ENCODE results near the gene AGO3.
"Not testable (repeated sequence)": the region's sequence is repeated elsewhere in the genome, so short reads cannot be mapped to it uniquely, and the experiment has no call there.

Gene AGO3

DNA sequence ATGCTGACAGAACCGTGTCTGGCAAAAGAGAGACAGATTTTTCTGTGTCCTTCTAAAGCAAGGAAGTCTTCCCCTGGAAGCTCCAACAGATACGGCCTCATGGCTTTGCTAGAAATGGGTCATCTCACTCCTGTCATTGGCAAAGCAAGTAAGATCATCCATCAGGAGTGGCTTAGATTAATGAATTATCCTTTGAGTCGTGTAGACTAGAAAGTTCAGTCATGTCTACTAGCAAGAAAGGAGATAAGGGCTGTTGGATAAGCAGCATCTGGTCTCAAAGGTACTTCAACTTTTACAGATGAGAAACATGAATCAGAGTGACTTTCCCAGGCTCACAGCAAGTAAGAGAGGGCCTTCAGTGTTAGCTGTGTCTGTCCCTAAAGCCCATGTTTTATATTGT, 3.4 kb upstream of the AGO3 start:
- no peak for DNase-seq

DNA sequence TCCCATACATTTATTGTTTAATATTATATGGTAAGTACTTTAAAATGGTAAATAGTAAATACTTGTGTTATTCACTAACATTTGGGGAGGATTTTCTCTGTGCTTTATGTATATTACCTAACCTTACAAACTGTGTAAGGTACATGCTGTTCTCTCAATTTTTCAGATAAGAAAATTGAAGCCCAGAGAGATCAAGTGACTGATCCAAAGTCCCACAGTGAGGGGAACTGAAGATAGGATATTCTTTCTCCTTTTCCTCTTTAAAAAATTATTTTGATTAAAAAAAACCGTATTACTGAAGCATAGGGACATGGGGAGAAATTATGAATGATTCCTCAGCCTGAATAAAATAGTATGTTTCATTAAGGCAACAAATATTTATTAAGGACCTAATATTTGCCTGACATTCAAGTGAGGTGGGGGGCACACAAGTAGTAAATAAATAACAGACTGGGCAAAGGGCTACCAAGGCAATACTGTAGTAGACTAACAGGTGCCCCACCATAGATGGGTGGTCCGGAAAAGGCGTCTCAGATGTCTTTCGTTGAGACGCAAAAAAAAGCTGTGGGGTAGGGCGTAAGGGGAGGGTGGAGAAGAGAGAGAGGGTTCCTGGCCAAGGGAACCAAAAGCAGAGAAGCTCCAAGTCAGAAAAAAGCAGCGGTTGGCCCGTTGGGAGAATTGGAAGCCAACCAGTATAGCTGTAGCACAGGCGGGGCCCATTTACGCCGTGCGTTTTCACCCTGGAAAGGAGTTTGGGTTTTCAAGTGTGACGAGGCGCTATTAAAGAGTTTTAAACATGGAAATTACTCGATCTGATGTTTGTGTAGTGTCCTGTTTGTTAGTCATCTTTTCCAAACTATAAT, 944 bp upstream of the AGO3 start:
- no peak for DNase-seq

DNA sequence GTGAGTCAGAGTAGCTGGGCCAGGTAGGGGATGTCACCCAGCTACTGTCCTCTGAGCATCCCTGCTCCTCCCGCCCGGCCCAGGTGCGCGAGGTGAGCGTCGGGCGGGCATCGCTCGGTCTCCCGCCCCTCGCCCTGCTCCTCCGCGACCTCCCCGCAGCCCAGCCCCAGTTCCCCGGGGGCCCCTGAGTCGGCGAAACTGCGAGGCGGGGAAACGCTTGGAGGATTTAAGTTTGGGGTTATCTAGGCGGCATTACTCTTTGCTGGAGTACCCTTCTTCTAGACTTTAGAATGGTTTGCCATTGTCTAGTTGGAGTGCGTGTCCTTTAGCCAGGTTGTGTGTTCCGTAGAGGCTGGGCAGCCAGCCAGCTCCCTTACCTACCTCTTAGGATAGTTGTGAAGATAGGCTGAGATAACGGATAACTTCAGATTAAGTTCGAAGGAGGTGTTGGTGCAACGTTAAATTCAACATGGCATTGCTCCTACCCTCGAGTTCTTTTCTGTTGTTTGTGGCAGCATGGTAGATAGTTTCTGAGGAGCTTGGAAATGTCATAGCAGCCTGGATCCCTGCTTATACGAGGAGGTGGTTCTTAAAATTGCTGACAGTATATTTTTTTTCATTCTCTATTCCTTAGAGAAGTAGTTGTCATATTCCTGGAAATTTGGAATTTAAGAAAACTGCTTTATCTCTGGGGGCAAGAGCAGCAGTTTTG, 697 bp downstream of the AGO3 start:
- no peak for DNase-seq

DNA sequence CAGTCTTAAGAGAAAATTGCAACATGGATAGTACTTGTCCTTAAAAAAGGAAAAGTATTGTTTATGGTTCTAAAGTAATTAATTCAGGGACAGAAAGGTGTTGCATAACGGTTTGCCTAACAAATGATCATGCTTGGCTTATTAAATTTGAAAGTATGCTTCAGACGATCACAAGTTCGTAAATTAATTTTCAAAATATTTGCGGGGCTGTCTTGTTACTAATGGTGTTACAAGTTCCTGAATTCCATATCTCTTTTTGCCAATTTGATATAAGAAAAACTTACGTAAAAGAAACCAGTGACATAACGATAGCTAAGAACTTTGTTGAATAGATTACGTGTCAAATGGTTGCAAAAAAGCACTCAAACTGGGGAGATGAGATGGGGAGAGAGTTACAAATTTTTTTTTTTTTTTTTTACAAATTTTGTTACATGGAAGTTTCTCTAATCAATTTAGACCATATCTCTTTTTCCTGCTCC, 1.3 kb downstream of the AGO3 start:
- DNase-seq = no peak

DNA sequence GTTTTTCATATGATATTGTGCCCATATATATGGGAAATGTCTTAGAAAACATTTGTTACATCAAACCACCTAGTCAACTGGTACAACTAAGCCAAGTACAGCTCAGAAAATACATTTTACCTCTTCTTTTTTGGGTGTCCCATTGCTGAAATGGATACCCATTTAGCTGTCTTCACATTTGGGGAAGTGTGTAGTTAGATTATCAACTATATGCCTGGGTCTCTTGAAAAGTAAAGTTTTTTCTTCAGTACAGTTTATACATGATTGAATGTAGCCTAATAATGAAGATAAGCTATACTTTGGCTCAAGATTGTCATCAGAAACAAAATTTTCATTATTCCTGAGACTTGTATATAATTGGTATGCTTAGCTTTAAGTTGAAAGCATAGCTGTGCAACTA, 2.0 kb downstream of the AGO3 start:
- no peak for DNase-seq

DNA sequence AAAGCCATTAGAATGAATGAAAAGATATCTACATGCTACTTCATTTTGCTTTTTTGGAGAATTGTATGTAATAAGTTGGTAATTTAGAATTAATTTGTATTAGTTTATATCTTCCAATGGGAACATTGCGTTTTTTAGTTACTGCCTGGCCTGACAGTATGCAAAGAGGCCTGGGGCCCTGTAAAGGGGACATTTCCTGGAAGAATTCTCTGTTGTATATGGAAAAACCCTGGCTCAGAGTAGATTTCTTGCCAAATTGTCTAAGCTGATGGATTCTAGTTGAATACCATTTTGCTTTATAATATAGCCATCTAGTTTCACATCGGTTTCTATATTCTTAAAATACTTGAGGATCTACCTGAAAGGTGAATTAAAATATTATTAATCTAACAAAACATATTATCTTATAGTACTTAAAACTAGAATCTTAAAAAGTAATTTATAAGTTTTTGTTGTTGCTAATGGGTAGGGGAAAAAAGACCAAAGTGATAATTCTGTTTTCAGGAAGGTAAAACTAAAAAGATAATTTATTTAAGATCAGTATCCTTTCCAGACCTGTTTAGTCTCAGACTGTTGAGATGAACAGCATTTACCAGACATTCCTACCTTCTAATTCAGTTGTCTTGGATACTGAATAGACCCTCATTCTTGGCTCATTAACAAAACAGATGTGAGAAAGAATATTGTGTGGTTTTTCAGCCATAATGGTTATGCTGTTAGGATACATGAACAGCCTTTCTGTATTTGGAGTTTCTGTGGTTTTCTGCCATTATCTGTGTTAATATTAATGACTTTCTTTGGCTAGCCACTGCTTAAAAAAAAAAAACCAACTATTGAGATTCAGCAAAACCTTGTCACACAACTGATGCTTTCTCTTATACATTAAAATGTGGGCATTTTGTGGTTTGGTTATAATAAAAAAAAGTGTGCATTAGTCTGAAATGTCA, 4.8 kb downstream of the AGO3 start:
- DNase-seq = no peak

DNA sequence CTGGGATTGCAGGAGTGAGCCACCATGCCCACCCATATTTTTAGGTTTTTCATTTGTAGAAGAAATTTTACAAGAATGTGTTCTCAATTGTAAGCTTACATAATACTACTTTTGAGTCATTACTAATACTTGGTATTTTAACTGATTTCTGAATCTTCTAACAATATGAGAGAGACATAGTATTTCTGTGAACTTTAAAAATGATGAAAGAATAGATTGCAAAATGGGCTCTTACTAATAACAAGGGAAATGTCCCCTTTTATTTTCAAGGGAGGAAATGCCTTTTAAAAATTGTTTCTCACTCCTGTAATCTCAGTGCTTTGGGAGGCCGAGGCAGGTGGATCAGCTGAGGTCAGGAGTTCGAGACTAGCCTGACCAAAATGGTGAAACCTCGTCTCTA, 5.9 kb downstream of the AGO3 start:
- no peak for DNase-seq

DNA sequence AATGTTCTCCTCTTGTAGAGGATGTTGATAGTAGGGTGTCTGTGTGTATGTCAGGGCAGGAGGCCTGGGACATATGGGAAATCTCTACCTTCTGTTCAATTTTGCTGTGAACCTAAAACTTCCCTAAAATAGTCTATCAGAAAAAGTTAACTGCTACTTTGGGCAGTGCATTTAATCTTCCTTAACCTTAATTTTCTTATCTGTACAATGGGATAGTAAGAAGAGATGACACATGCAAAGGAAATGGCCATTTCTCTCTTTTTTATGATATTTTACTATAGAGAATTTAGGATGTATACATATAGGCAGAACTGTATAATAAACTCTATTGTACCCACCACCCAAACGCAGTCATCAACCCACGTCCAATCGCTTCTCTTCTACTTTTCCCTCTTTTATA, 8.6 kb downstream of the AGO3 start:
- DNase-seq = no peak

DNA sequence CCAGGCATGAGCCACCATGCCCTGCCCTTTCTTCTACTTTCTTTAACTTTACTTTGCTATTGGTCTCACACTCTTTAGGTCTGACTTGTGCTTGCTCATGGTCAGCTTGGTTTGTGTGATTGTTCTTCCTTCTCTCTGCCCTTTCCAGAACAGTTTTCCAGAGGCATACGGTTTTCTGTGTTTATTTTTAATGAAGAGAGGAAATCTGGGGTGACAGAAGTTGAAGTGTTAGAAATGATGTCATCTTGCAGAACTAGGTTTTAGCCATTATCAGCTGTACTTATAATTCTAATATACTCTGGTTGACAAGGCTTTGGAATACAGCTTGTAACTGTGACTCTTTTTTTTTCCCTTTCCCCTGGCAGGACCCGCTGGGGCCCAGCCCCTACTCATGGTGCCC, 14.4 kb downstream of the AGO3 start:
- no peak for DNase-seq

DNA sequence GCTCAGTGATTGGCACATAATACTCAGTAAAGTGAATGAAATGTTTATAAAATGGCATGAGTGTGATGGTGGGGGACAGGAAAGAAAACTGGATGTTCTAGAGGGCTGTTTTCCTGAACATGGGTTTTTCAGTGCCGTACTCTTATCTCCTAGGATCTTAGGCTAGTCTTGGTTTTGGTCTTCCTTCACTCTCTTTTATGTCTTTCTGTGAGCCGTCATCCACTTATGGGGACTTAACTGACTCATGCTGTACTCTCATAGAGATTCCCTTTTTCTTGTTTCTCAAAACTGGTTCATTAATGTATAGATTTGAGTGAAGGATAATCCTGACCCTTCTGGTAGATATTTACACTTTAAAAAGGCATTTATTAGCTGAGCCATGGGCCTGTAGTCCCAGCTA, 16.6 kb downstream of the AGO3 start:
- no peak for DNase-seq

DNA sequence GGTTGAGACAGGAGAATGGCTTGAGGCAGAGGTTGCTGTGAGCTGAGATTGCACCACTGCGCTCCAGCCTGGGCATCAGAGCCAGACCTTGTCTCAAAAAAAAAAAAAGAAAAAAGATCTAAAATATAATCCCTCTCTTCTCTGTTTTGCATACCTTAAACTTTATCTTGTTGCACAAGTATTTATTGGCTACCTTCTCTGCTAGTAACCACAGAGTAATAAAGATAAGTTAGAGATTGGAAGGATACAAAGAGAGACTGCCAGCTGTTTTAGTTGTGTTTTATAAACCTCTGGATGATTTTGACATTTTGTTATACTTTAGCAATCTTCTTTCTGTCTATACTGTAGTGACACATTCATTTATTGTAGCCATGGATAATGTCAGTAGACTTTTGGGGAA, 27.7 kb downstream of the AGO3 start:
- DNase-seq = no peak

DNA sequence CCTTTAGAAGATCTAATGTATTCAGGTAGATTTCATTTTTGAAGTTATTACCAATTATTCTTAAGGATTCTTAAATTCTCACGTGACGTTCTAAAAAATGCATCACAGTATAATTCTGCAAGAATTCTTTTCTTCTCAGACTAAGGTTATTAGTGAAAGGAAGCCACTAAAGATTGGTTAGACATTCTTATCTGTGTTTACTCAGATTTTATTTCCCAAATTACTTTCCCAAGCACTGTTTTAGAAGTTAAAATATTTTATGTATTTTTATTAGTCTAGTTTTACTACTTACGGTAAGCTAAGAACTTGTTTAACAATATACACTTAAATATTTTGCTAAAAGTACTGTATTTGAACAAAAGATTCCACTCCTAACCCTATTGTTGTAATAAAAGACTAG, 28.4 kb downstream of the AGO3 start:
- no peak for DNase-seq

DNA sequence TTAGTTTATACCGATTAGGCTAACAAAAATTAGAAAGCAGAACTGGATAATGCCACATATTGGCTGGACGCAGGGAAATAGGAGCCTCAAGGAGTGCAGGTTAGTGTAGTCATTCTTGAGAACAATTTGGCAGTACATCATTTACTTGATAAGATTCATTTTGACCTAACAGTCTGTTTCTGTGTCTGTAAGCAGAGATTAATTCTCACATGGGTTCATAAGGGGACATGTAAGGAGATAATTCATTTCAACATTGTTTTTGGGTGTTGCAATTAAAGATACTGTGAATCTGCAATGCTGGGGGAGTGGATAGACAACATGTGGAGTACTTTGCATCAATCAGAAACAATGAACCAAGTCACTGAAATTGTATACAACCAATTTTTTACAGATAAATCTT, 32.0 kb downstream of the AGO3 start:
- no peak for DNase-seq

DNA sequence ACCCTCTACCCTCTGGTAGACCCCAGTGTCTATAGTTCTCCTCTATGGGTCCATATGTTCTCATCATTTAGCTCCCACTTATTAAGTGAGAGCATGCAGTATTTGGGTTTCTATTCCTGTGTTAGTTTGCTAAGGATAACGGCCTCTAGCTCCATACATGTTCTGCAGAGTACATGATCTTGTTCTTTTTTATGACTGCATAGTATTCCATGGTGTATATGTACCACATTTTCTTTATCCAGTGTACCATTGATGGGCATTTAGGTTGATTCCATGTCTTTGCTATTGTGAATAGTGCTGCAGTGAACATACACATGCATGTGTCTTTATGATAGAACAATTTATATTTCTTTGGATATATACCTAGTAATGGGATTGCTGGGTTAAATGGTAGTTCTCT, 33.4 kb downstream of the AGO3 start:
- DNase-seq = not testable (repeated sequence)

DNA sequence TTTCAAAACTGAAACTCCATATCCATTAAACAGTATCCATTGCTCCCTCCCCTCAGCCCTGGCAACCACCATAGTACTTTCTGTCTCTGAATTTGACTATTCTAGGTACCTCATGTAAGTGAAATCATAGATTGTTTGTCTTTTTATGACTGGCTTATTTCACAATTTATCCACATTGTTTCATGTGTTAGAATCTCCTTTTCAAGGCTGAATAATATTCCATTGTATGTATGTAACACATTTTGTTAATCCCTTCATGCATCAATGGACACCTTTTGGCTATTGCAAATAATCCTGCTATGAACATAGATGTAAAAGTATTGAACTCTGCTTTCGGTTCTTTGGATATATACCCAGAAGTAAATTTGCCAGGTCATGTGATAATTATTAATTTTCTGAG, 37.5 kb downstream of the AGO3 start:
- no peak for DNase-seq

DNA sequence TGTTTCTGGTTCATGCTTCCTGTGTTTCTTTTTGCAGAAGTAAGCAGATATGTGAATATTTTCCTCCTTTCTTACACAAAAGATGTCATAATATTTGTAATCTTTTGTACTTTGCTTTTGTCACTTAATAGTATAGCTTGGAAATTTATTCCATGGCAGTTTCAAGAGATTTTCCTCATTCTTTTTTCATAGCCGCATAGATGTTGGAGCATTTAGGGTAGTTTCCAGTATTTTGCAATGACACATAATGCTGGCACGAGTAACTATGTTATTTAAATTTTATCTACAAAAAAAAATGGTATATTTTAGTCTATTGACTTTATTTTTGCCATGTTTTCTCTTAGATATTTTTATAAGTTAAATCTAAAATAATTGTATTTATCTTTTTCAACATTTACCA, 40.7 kb downstream of the AGO3 start:
- no peak for DNase-seq

DNA sequence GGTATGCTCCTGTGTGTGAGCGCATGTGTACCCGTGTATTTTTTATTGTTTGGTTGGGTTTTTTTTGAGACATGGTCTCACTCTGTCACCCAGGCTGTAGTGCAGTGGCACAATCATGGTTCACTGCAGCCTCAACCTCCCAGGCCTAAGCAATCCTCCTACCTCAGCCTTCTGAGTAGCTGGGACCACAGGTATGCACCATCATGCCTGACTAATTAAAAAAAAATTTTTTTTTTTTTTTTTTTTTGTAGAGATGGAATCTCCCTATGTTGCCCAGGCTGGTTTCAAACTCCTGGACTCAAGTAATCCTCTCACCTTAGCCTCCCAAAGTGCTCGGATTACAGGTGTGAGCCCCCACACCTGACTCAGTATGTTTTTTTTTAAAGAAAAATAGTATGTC, 41.7 kb downstream of the AGO3 start:
- not testable (repeated sequence) for DNase-seq

DNA sequence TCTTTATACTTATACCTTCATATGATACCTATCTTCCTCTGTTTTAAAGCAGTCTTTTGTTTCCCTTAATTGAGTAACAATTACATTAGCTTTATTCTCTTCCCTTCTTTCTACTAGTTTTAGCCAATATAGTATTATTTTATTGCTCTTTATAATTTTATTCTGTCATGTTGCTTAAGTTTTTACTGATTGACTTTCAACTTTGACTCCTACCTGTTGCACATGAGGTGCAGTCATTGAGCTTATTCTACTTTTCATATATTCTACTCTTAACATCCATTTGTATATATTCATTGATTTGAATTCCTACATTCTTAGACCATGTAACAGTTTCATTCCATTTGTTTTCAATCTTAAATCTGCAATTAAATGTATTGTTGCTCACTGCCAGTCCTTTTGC, 49.2 kb downstream of the AGO3 start:
- DNase-seq = no peak

DNA sequence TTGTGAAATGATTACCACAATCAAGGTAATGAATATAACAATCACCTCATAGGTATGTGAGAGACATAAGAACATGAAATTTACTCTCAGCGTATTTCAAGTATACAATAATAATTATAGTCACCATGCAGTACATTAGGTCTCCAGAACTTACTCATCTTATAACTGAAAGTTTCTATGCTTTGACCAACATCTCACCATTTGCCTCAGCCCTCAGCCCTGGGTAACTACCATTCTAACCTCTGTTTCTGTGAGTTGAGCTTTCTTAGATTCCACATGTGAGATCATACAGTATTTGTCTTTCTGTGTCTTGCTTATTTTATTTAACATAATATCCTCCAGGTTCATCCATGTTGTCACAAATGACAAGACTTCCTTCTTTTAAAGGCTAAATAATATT, 57.3 kb downstream of the AGO3 start:
- DNase-seq = no peak

DNA sequence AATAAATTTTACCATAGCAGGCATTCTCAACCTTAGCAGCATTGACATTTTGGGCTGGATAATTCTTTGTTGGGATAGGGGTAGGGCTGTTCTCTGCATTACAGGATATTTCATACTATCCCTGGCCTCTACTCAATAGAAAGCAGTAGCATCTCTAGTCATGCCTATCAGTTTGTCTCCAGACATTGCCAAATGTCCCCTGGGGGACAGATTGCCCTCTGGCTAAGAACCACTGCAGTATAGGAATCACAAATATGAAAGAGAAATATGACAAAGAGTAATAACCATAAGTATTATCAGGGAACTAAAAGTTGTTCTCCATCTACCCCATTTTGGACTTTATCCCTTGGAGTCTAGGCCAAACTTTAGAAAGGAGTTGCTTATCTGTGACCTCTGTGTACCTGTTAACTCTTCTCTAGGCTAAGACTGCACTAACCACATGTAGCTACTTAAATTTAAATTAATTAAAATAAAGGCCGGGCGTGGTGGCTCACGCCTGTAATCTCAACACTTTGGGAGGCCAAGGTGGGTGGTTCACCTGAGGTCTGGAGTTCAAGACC, 76.1 kb downstream of the AGO3 start:
- no peak for DNase-seq

DNA sequence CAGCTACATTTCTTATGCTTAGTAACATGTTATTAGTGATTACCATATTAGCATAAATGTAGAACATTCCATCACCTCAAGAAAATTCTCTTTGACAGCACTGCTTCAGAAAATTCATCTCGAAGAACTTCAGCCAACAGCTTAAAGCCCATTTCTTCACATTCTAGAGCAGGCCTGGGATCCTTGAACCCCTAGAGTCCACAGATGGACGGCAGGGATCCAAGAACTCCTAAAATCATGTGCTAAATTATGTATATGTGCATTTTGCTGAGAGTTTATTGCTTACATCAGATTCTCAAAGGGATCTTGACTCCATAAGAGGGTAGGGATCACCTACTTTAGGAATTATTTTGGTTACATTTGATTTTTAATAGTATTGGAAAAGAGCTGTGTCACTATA, 76.8 kb downstream of the AGO3 start:
- DNase-seq = no peak

DNA sequence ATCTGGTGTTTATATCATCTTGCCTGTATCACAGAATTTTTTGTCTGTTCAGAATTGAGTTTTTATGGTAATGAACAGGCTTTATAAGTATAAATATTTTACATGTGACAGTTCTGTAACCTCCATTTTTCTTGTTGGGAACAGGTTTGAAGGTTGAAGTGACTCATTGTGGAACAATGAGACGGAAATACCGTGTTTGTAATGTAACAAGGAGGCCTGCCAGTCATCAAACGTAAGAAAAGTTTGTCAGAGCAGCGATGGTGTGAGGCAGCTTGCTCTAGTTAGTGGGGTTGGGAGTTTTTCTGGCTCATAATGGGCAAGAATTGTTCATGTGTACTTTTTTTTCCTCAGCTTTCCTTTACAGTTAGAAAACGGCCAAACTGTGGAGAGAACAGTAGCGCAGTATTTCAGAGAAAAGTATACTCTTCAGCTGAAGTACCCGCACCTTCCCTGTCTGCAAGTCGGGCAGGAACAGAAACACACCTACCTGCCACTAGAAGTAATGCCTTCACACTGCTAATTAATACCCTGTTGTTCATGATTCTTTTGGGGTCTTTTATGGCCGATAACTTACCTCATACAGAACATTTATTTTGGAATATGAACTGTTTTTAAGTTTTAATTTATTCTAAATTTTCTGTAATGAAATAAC, 77.8 kb downstream of the AGO3 start:
- no peak for DNase-seq
